GM19099 (cell line): ENCODE results near the gene RARA.

ENCODE experiments used
- POLR2A ChIP-seq: IDR thresholded peaks from 3 replicates; pipeline ENCODE4 v1.6.1; 2011; ENCODE audit warnings: low read depth; ENCODE audit not compliant: insufficient read length; ENCODE audit errors: extremely low read depth

The RARA gene

DNA sequence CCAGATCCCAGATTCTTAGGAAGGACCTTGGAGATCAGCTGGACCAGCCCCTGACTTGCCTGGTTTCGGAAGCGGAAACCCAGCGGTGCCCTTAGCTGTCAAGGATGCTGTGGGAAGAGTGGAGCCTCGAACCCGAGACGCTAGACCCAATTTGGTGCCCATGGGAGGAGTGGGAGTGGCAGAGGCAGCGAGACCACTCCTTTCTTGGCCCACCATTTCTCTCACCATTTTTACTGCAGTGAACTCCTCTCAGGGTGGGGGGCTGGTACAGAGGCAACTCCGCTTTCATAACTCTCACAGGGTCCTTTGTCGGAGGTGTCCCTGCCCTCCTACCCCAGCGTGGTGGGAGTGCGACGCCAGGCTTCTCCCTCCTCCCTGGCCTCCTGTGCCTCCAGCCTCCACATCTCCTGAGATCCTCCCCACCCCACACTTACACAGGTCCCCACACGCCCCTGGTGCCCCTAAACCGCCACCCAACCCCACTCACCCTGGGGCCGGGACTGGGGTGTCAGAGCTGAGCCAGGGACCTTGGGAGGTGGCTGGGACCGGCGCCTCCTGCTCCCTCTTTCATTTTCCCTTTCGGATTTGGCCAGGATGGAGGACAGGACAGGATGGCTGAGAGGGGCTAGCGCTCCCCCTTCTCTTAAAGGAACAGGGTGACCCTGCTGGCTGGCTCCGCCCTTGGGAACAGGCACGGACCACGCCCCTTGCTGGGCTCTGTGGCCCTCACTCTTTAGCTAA, 55.3 kb downstream of the RARA start, which contains the start of gene GJD3:
TSS of gene GJD3 (minus strand) at position 617 of the 741 bp plus-strand sequence. CDS start 922 bp downstream, outside the sequence.
- no peak for TF ChIP-seq POLR2A

- TF ChIP-seq POLR2A, result no peak
Measured at GRCh38 chr17:40364906-40365305, 55.9 kb downstream of the RARA start.

DNA sequence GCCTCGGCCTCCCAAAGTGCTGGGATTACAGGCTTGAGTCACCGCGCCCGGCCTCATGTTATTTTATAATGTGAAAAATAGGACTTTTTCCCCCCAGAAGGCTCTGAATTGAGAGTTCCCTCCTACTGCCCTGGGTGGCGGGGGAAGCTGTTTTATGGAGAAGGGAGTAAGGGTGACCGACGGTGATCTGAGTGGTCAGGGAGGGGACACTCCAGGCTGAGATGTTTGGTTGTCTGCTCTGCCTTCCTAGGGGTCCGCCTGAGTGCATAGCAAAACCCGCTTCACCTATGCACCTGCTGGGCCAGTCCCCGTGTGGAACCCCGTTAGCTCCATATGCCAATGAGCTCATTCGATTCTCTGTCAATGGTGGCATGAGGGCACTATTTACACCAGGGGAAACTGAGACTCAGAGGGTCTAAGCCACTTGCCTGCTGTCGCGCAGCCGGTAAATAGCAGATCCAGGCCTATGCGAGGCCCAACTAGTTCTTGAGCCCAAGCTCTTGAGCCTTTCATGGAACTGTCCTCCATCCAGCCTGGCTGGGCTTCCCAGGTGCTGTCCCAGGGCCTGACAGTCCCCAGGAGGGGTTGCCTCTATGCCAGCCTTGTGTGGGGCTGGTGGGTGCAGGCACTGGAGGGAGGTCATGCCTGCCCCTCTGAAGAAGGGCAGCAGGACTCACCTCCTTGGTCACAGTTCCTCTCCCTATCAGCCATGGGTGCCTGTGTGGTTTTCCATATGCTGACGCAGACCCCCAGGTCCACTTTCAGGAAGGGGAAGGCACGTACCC, 57.3 kb downstream of the RARA start:
- TF ChIP-seq POLR2A, result no peak

- TF ChIP-seq POLR2A, result no peak
Measured at GRCh38 chr17:40366861-40367518, 58.0 kb downstream of the RARA start.

DNA sequence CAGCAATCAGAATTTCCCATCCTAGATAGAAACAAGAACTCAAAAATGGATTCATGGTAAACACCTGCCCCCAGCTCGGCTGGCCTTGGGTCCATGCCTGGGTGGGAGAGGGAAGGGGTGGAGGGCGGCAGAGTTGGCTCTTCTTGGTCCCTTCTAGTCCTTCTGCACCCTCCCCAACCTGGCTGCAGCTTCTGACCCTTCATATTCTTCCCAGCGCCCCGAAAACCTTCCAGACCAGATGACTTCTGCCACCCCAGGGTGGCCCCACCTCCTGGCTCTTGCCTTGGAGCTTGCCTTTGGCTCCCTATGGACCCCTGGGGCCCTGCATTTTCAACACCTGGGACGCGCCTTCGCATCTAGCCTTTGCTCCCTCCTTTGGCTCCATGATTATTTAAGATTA, 60.9 kb downstream of the RARA start:
- TF ChIP-seq POLR2A, result no peak

DNA sequence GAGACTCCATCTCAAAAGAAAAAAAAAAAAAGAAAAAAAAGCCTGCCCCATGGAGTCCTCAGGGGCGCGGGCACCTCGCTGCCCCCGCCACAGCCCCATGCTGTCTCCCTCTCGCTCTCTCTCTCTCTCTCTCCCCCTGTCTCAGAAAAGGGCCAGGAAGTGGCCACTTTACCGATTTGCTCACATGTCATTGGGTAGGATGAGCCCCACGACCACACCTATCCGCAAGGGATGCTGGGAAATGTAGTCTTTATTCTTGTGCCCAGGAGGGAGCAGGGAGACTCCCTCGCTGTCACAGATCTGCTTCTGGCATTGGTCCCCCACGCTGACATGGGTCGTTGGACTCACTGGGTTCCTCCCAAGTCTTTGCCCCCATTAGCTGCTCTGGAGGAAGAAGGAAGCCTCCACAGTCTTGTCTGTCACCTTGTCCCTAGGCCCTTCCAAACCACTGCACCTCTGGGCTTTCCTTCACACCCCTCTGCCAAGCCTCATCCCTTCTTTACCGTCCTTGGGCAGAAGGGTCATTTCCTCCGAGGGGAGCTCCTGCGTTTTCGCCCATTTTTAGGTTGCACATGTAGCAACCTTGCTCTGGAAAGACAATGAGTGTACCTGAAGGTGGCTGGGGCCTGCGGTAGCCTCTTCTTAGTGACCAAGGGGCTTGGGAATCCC, 62.4 kb downstream of the RARA start:
- no peak for TF ChIP-seq POLR2A

DNA sequence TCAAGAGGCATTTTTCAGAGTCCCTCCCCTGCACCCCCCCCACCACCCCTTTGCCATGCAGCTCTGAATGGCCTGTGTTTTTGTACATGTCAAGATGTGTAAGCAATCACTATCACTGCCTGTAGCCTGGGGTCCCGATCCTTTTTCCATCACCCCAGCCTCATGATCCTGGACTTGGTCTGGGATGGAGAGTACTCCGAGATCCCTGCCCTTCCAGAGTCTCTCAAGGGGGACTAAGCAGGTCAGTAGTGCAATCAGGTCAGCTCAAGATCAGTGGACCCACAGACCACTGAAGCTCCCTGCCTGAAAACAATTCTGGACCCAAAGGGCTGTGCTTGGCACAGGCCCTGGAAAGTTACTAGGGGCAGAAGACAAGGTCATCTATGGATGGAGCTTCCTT, 63.1 kb downstream of the RARA start:
- TF ChIP-seq POLR2A, result no peak

DNA sequence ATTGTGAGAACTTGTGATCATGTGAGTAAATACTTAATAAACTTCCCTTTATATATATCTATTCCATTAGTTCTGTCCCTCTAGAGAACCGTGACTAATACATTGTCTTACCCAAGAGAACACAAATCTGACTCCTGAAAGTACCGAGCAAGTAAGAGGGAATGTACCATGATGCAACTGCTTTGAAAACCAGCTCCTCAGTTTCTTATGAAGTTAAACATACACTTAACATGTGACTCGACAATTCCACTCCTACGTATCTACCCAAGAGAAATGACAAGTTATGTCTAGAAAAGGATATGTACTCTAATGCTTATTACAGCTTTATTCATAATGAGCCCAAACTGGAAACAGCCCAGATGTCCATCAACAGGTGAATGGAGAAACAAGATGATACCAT, 64.3 kb downstream of the RARA start:
- no peak for TF ChIP-seq POLR2A

DNA sequence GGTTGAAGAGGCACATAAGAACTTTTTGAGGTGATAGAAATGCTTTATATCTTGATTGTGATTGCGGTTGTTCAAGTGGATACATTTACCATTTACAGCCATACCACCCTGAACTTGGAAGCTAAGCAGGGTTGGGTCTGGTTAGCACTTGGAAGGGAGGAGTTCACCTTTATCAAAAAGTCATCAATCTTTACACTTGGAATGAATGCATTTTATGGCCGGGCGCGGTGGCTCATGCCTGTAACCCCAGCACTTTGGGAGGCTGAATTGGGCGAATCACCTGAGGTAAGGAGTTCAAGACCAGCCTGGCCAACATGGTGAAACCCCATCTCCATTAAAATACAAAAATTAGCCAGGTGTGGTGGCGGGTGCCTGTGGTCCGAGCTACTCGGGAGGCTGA, 65.0 kb downstream of the RARA start:
- no peak for TF ChIP-seq POLR2A

DNA sequence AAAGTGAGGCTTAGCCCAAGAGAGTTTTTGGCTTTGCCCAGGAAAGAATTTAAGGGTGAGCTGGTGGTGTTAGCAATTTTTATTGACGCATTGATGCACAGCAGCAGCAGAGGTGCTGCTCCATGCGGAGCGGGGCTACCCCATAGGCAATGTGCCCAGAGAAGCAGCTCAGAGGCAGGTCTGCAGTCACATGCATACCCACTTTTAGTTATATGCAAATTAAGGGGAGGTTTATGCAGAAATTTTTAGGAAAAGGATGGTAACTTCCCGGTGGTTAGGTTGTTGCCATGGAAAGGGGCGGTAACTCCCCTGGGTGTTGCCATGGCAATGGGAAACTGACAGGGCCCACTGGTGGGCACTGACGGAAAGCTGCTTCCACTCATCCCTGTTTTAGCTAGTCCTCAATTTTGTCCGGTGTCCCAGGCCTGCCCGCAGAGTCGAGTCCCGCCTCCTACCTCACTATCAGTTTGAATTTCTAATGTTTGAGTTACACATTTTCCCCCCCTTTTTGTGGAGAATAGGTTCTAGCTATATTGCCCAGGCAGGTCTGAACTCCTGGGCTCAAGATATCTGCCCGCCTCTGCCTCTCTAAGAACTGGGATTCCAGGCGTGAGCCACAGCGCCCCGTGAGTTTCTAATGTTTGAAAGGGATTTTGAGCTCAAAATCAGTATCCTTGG, 66.0 kb downstream of the RARA start:
- TF ChIP-seq POLR2A, result no peak

GRCh38 chr17:40377832-40378231, 68.9 kb downstream of the RARA start:
- no peak for TF ChIP-seq POLR2A

DNA sequence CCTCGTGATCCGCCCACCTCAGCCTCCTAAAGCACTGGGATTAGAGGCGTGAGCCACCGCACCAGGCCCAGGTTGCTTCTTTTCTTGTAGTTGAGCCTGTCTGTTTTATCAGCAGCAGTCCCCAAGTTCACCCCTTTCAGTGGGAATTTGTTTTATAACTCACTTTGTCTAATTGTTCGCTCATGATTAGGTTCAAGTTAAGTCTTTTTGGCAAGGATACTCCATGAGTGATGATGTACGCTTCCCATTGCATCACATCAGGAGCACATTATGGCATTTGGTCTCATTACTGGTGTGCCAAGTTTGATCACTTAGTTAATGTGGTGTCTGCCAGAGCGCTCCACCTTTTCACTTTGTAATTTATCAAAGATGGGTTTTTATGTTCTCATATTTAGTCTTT, 70.0 kb downstream of the RARA start:
- TF ChIP-seq POLR2A, result no peak

DNA sequence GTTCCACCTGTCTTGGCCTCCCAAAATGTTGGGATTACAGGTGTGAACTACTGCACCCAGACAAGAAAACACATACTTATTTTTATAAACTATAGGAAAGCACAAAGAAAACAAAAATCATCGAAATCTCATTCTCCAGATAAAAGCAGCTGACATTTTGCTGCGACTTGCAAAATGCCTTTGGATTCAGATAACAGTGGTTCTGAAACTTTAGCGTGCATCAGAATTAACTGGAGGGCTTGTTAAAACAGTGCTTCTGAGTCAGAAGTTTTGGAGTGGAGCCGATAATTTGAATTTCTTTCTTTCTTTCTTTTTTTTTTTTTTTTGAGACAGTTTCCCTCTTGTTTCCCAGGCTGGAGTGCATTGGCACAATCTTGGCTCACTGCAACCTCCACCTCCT, 73.3 kb downstream of the RARA start:
- TF ChIP-seq POLR2A, result no peak

DNA sequence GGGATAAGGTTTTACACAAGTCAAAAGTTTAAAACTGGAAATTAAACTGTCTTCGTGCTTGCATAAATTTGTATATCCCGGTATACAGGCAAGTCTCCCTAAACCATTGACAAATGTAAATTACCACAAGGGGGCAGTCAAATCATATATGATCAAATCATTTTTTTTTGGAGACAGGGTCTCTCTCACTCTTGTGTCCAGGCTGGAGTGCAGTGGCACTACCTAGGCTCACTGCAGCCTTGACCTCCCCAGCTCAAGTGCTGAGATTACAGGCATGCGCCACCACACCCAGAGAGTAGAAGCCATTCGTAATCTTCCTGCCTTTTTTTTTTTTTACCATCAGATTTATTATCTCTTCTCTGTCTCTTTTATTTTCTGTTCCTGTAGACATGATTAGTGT, 90.2 kb downstream of the RARA start:
- TF ChIP-seq POLR2A, result no peak

- no peak for TF ChIP-seq POLR2A
Measured at GRCh38 chr17:40402668-40403067, 93.7 kb downstream of the RARA start.

- no peak for TF ChIP-seq POLR2A
Measured at GRCh38 chr17:40404003-40404402, 95.0 kb downstream of the RARA start.
